Panc1 (cell line): ENCODE measurements around the gene ELK3. TPM values are rescaled to one million over a fixed set of nuclear protein-coding genes. Genes with fewer than 3 reads are reported as not detected.

Source experiments
- ATAC-seq: fragments of 200-7000 bp; cut with Tn5 transposase; 2 replicates; pipeline ENCODE4 v1.9.1; 2020; ENCODE audit warnings: mild to moderate bottlenecking, moderate library complexity
- BruUV-seq: library from RNA; stranded (reverse); fragments of 400-500 nt; replicated peaks from 2 replicates; lab custom pipeline; 2021; lab: Mats Ljungman, UMichigan
- CTCF ChIA-PET: fragments of 300-600 bp; sonication (Branson Sonifier 250); formaldehyde crosslinking; loops from one replicate; lab custom pipeline; 2022; ENCODE audit warnings: antibody characterized with exemption; lab: Charles Lee
- POLR2A ChIA-PET: fragments of 300-600 bp; sonication (Branson Sonifier 250); formaldehyde crosslinking; loops from one replicate; lab custom pipeline; 2022; ENCODE audit warnings: antibody characterized with exemption; lab: Charles Lee
- DNase-seq: peaks from one replicate; pipeline ENCODE4 v3.0.0-alpha.2; 2010; ENCODE audit warnings: low read depth, low spot score
- H3K27ac ChIP-seq: 2 replicates; pipeline ENCODE4 v1.5.1; 2011; ENCODE audit warnings: mild to moderate bottlenecking, low read length, inconsistent platforms
- H3K27me3 ChIP-seq: fragments of 200-500 bp; sonication (Bioruptor generic); 2 replicates; pipeline ENCODE4 v1.6.0; 2014; ENCODE audit warnings: low read length, inconsistent platforms; ENCODE audit not compliant: control insufficient read depth, insufficient read depth
- H3K36me3 ChIP-seq: fragments of 200-500 bp; sonication (Bioruptor generic); 2 replicates; pipeline ENCODE4 v1.5.1; 2014; ENCODE audit warnings: inconsistent platforms, mild to moderate bottlenecking, low read length, moderate library complexity; ENCODE audit not compliant: control insufficient read depth, insufficient read depth
- H3K4me1 ChIP-seq: 2 replicates; pipeline ENCODE4 v1.5.1; 2011; ENCODE audit warnings: inconsistent platforms, mild to moderate bottlenecking, low read length, moderate library complexity; ENCODE audit not compliant: control insufficient read depth, insufficient read depth
- H3K4me3 ChIP-seq, 2 experiments: 2 replicates each; pipeline ENCODE4 v1.5.1; 2011 to 2012; ENCODE audit warnings: low read depth in 2 of 2, low read length in 2 of 2, mild to moderate bottlenecking in 2 of 2, inconsistent platforms in 1 of 2, moderate library complexity in 1 of 2
- H3K9me3 ChIP-seq: fragments of 200-500 bp; sonication (Bioruptor generic); 2 replicates; pipeline ENCODE4 v1.5.1; 2014; ENCODE audit warnings: low read depth, mild to moderate bottlenecking, inconsistent platforms, low read length, moderate library complexity; ENCODE audit not compliant: control insufficient read depth, insufficient read depth
- CTCF ChIP-seq: fragments of 450-650 bp; IDR thresholded peaks from 2 replicates; pipeline ENCODE4 v1.5.1; 2017; ENCODE audit warnings: mild to moderate bottlenecking
- POLR2AphosphoS5 ChIP-seq: IDR thresholded peaks from 2 replicates; pipeline ENCODE4 v1.6.1; 2012; ENCODE audit warnings: mild to moderate bottlenecking, low read depth, low read length, moderate library complexity
- REST ChIP-seq, 2 experiments: IDR thresholded peaks; 2 replicates each; pipeline ENCODE4 v1.6.1; 2011 to 2012; ENCODE audit warnings: low read depth in 2 of 2, control low read depth in 1 of 2, low read length in 1 of 2, mild to moderate bottlenecking in 1 of 2, moderate library complexity in 1 of 2; ENCODE audit not compliant: insufficient read depth in 1 of 2
- SIN3A ChIP-seq: IDR thresholded peaks from 2 replicates; pipeline ENCODE4 v1.6.1; 2012; ENCODE audit warnings: low read depth, mild to moderate bottlenecking, low read length, moderate library complexity, borderline replicate concordance; ENCODE audit not compliant: insufficient read depth
- TCF7L2 ChIP-seq: IDR thresholded peaks from 2 replicates; pipeline ENCODE4 v1.6.1; 2011; ENCODE audit warnings: mild to moderate bottlenecking, low read depth, low read length, inconsistent platforms
- in situ Hi-C: cut with HindIII; loops from 2 replicates; pipeline ENCODE4 v1.10.0; 2016; ENCODE audit warnings: low sequenced_read_pairs, low pct_unique_long_range_greater_than_20kb
- intact Hi-C: fragments of 100-400 bp; cut with micrococcal nuclease; formaldehyde crosslinking; loops from one replicate; pipeline ENCODE4 v1.10.0; 2022; ENCODE audit not compliant: unreplicated experiment
- total RNA-seq: library from RNA; stranded (reverse); gene quantifications from one replicate; pipeline ENCODE4 v1.2.1, GENCODE V29; 2021; ENCODE audit not compliant: unreplicated experiment

Gene ELK3
- total RNA-seq, 1 experiment from 2014 or later, result 25.1 TPM

GRCh38 chr12:96294831-96295230 lies 100.7 kb downstream of the ELK3 start:
- Histone ChIP-seq H3K27ac (no peak overlapping the region), H3K4me3 (no peak overlapping the region), H3K36me3 (peaks cover 3% of the 10 kb centered on the region), H3K4me1 (no peaks in the 10 kb centered on the region), H3K27me3 (no peaks in the 10 kb centered on the region), H3K9me3 (no peaks in the 10 kb centered on the region)
- no TSS peak for BruUV-seq
- in situ Hi-C loops (no loop called here), intact Hi-C loops (no loop called here)
- TF ChIP-seq POLR2AphosphoS5 (no peak), REST (IDR thresholded peaks at IDR 0.05; ENCODE audit: insufficient read depth in 1 of 2, low read depth in 2 of 2, low read length in 1 of 2) (no peak), CTCF (no peak), SIN3A (no peak), TCF7L2 (no peak)
- ChIA-PET POLR2A (no interaction called here), CTCF (no interaction called here)
- ATAC-seq, result no peak
- no peak for DNase-seq

- no peak for DNase-seq
- H3K4me3 ChIP-seq, result no peak overlapping the region
- H3K9me3 ChIP-seq, result no peaks in the 10 kb centered on the region
- TF ChIP-seq SIN3A (no peak), POLR2AphosphoS5 (no peak), TCF7L2 (no peak), REST (IDR thresholded peaks at IDR 0.05; ENCODE audit: insufficient read depth in 1 of 2, low read depth in 2 of 2, low read length in 1 of 2) (no peak), CTCF (no peak)
- no peak for ATAC-seq
- H3K36me3 ChIP-seq, result no peaks in the 10 kb centered on the region; the same call in none of the 2 replicates
- POLR2A ChIA-PET, result interaction anchor here (0.7 kb wide), 1 partner anchor 16 kb away, joined by 5 read pairs; no protein-coding TSS in a partner anchor
- no TSS peak for BruUV-seq
- CTCF ChIA-PET, result no interaction called here
- H3K27me3 ChIP-seq, result no peaks in the 10 kb centered on the region
- intact Hi-C loops (no loop called here), in situ Hi-C loops (no loop called here)
- no peaks in the 10 kb centered on the region for H3K4me1 ChIP-seq
- no peak overlapping the region for H3K27ac ChIP-seq
These were observed 101.5 kb downstream of the ELK3 start for GRCh38 chr12:96295532-96296160.
